NCI-H1694 treated with DMSO at 0.1 percent for 48 hours (cell line): Measurements from ENCODE around the gene SYNE1.
"Not testable (repeated sequence)": the region's sequence is repeated elsewhere in the genome, so short reads cannot be mapped to it uniquely, and the experiment has no call there.

Experiments used
- DNase-seq: peaks from one replicate; lab custom pipeline; 2025; lab: John Stamatoyannopoulos, UW

The SYNE1 gene

GRCh38 chr6:152176268-152176667 is 460.9 kb downstream of the SYNE1 start:
- no peak for DNase-seq

- DNase-seq = no peak
These were observed 463.2 kb downstream of the SYNE1 start for GRCh38 chr6:152173957-152174356.

GRCh38 chr6:152173321-152173720 is 463.8 kb downstream of the SYNE1 start:
- DNase-seq = no peak

- DNase-seq = no peak
These were observed 466.2 kb downstream of the SYNE1 start for GRCh38 chr6:152170702-152171667.

- DNase-seq = no peak
These were observed 466.9 kb downstream of the SYNE1 start for GRCh38 chr6:152170313-152170701.

GRCh38 chr6:152167641-152168603 is 469.2 kb downstream of the SYNE1 start:
- DNase-seq = no peak

GRCh38 chr6:152166897-152167296 is 470.3 kb downstream of the SYNE1 start:
- no peak for DNase-seq

GRCh38 chr6:152166497-152166896 is 470.7 kb downstream of the SYNE1 start:
- DNase-seq = no peak

GRCh38 chr6:152164957-152165356 is 472.2 kb downstream of the SYNE1 start:
- no peak for DNase-seq

GRCh38 chr6:152161501-152161900 is 475.7 kb downstream of the SYNE1 start:
- no peak for DNase-seq

- DNase-seq = no peak
These were observed 476.8 kb downstream of the SYNE1 start for GRCh38 chr6:152160346-152160745.

- no peak for DNase-seq
These were observed 481.4 kb downstream of the SYNE1 start for GRCh38 chr6:152155792-152156191.

- no peak for DNase-seq
These were observed 482.4 kb downstream of the SYNE1 start for GRCh38 chr6:152154559-152155356.

GRCh38 chr6:152151920-152152319 is 485.2 kb downstream of the SYNE1 start:
- DNase-seq = no peak

- DNase-seq = no peak
These were observed 487.0 kb downstream of the SYNE1 start for GRCh38 chr6:152150196-152150595.

GRCh38 chr6:152148412-152148811 is 488.8 kb downstream of the SYNE1 start:
- no peak for DNase-seq

GRCh38 chr6:152147269-152147668 is 489.9 kb downstream of the SYNE1 start:
- DNase-seq = no peak

GRCh38 chr6:152146385-152146784 is 490.8 kb downstream of the SYNE1 start:
- DNase-seq = no peak

GRCh38 chr6:152143359-152143758 is 493.8 kb downstream of the SYNE1 start:
- DNase-seq = no peak

GRCh38 chr6:152142105-152142504 is 495.1 kb downstream of the SYNE1 start:
- no peak for DNase-seq

- DNase-seq = not testable (repeated sequence)
These were observed 498.8 kb downstream of the SYNE1 start for GRCh38 chr6:152138344-152138743.

- DNase-seq = no peak
These were observed 500.7 kb downstream of the SYNE1 start for GRCh38 chr6:152136449-152136825.
